Superior temporal gyrus (tissue), 1 donor: ENCODE results near the gene BAHCC1.

Experiments used
- DNase-seq: peaks from one replicate; pipeline ENCODE4 v3.0.0-alpha.2; 2016; ENCODE audit errors: extremely low spot score

BAHCC1 gene

DNA sequence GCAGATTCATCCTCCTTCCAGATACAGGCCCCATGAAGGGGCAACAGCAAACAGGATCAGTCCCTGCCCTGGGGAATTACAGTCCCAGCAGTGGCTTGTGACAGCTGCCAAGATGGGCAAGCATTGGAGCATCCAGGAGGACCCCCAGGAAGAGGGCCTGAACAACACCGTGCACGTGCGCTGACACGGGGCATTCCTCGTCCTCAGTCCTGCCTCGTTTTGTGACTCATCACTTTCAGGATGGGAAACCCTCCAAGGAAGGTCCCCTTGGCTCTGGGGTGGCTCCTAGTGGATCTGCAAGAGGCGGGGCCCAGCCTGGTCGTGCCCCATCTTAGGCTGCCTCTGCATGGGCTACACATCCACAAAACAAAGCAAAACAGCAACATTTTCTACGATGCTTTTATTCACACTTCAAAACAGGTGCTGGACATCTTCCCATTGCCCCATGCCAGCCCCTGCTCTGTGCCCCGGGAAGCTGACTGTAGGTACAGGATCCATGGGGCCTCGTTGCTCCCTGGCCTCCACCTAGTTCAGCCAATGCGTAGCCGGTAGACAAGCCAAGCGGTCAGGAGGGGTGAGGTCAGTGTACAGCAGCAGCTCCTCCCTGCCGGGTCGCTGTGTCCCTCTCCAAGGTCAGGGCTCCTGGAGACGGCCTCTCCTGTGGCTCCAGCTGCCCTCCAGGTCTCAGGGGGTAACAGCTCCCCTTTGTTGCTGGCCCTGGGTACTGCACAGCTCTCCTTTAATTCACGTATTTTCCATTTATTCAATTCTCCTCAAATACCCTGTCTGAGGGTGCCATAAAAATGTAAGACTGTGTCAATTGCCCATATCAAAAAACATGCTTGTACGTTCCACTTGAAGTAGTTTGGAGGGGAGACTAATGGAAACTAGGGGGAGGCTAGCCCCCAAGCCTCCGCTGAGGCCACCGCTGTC, 85.1 kb downstream of the BAHCC1 start:
- DNase-seq, result no peak

DNA sequence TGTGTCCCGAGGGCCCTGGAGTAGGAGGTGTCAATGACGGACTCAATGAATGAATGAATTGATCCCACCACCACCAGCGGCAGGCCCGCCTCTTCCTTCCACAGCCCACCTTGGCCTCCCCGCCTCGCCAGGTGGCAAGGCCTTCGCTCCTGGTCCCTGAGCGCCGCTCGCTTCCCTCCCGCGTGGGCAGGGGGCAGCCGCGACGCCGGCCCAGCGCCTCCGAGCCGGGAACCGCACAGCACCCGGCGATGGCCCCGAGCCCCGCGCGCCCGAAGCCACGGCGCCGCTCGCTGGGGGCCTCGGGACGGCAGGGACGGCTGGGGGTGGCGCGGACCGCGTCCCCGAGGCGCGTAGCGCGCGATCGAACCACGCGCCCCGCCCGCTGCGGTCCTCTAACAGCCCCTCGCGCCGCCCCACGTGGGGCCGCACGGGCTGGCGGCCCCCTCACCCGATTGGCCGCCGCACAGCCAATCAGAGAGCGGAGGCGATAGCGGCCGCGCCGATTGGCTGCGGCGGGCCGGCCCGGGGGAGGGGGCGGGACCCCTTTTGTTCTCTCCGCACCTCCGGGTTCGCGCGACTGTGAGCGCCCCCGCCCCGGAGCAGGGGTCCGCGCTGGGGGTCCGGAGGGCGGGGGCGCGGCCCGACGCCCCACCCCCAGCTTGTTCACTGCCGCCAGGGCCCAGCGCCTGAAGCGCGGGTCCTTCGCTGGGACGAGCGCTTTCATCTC, 86.0 kb downstream of the BAHCC1 start:
- DNase-seq, result peak; percentile 87

DNA sequence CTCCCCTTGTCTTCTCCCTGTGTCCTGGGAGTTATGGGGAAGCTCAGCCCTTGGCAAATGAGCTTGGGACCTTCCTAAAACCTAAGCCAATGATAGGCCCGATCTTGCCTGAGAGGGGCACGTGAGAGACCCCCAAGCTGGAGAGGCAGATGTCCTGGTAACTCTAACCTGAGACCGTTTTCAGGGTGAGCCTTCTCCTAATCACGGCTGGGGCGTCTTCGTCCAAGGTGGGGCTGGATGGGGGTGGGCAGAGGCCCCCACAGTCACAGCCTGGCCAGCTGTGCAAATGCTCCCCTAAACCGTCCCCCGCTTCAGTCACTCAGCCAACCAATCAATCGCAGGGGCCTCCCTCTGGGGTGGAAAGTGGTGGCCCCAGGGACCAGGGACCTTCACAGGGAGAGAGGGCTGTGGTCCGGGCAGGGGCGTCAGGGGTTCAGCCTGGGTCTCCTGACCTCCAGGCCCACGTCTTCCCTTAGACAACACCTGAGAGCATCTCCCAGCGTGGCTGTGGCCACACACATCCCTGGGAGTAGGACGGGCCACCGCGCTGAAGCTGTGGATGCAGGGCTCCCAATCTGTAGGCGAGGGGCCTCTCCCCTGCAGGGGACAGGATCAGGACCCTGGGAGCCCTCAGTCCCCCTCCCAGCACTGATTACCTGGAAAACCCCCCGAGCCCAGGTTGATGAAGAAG, 86.7 kb downstream of the BAHCC1 start:
- DNase-seq, result no peak

DNA sequence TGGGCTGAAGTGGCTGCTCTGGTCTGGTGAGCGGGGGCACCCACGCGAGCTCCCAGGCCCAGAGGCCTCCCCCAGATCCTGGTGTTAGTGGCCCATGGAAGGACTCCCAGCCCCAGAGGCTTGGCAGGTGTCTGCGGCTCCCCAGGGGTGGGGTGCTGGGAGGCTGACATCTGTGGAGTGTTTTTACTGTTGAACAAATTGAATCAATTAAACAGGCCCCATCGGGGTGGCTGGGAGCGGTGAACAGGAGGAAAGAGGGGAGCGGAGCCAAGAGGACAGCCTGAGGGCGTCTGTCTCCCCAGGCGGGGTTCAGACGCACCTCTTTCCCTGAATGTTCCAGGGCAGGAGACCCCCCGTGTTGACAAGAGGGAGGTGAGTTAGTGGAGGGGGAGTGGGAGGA, 87.4 kb downstream of the BAHCC1 start:
- DNase-seq, result no peak

DNA sequence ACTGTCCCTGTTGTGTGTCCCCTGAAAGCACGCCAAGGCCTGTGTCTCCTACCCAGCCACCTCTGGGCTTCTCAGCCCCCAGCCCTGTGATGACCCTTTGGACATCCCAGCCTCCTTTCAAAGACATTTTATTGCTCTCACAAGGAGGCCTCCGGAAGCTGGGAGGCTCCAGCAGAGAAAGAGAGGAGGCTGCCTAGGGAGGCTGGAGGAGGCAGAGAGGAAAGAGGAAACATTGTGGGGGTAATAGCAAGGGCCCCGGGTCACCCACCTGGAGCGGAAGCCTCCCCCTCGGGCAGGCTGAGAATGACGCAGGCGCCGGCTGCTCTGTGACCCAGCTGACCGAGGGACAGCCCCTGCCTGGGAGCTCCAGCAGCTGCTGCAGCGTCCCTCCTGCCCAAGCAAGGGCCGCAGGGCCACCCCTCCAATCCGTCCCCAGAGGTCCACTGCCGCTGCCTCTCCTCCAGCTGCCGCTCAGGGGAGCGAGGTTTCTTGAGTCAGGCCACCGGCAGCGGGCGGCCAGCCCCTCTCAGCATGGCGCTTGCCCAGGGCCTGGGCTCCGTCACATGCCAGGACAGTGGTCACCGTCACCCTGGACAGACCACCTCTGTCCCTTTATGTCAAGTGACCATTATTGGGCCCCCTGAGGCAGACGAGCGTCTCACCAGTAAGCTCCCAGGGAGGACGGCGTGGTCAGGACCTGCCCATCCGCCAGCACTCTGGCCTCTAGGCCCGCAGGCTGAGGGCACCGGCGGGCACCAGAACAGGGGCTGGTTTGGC, 88.0 kb downstream of the BAHCC1 start:
- no peak for DNase-seq

DNA sequence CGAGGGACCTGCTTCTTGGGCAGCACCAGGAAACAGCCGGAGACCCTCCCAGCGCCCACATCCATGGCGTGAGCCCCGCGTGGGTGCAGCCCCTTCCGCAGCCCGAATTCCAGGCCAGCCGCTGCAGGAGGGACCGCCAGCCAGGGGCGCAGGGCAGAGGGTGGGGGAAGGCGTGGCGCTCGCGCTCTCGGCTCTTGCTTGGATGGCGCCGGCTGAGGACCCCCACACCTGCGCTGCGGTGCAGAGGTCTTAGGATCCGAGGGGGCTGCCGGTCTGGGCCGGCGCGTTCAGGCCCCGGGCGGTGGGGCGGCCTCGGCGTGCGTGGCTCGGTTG, 88.6 kb downstream of the BAHCC1 start:
- DNase-seq, result no peak

DNA sequence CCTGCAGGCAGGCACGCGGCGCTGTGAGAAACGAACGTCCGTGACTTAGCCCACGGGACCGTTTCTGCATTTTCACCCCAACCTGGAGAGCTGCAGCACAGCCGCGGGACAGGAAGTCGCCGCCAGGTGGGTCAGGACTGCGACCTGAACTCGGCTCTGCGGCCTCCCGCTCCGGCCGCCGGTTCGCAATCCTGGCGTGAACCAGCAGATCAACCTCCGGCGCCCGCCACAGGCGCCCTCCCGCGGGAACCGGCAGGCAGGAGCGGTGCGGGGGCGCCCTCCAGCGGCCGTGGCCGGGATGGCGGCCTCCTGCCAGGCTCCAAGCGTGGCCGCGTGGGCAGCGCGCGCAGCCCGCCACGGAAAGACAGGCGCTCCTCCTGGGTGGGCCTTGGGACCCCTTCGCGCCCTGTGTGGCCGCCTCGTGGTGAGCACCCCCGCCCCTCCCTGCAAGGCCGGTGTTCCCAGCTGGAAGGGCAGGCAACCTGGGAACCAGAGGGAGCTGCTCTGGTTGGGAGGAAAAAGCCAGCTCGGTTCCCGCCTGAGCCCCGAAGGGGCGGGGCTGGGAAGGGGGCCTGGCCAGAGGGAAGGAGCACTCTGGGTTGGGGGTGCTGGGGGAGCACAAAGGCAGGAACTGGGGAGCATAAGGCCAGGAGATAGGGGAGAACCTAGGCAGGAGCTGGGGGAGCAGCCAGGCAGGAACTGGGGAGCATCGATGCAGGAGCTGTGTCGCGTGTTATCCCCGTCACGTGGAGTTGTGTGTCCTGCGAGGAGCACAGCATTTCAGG, 89.1 kb downstream of the BAHCC1 start:
- DNase-seq, result peak; percentile 86

DNA sequence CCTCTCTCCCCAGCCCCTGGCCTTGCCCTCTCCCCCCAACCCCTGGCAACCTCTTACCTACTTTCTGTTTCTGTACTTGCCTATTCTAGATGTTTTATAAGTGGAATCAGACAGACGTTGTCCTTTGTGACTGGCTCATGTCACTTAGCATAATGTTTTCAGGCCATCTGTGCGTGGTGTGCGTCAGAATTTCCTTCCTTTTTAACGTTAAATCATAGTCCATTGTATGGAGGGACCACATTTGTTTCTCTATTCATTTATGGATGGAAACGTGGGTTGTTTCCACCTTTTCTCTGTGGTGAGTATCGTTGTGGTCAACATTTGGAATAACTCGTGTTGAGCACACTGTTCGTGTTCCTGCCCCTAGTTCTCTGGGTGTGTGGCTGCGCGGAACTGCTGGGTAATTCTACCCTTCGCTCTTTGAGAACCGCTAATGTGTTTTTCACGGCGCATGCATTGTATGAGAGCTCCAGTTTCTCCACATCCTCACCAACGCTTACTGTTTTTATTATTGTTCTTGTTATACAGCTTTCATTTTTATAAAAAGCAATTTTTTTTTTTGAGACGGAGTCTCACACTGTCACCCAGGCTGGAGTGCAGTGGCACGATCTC, 91.0 kb downstream of the BAHCC1 start:
- DNase-seq, result no peak

DNA sequence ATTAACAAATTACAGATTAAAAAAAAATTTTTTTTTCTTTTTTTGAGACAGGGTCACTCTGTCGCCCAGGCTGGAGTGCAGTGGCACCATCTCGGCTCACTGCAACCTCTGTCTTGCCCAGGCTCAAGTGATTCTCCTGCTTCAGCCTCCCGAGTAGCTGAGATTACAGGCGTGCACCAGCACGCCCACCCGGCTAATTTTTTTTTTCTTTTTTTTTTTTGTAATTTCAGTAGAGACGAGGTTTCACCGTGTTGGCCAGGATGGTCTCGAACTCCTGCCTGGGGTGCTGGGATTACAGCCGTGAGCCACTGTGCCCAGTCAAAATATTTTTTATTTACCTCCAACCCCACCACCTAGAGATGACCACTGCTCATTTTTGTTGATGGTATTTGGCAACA, 91.8 kb downstream of the BAHCC1 start:
- DNase-seq, result no peak

DNA sequence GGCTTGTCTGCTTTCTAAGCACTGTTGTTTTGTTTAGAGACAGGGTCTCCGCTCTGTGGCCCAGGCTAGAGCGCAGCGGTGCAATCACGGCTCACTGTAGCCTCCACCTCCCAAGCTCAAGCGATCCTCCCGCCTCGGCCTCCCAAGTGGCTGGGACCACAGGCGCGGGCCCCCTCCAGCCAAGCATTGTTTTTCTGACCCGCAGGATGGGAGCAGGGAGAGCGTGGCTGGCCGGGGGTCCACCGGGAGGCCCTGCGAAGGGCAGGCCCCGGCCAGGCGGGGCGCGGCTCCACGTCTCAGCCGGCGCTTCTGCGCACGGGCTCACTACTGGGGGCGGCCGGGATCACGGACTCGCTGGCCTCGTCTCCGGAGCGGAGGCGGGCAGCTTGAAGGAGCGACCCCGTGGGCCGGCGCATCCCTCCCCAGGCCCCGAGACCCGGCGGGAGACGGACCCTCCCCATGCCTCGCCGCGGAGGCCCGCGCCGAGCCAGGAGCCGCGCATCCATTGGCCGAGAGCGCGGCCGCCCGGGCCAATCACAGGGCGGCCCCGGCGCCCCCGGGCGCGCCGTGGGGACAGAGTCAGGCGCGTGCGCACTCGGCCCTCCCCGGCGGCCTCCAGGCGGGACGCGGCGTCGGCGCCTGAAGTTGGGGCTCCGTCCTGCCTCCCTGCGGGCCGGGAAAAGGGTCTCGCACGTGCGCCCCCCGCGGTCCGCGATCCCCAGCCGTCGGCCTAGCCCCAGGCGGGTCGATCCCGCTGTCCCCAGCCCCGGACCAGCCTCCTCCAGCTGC, 92.4 kb downstream of the BAHCC1 start:
- peak; percentile 82 for DNase-seq

DNA sequence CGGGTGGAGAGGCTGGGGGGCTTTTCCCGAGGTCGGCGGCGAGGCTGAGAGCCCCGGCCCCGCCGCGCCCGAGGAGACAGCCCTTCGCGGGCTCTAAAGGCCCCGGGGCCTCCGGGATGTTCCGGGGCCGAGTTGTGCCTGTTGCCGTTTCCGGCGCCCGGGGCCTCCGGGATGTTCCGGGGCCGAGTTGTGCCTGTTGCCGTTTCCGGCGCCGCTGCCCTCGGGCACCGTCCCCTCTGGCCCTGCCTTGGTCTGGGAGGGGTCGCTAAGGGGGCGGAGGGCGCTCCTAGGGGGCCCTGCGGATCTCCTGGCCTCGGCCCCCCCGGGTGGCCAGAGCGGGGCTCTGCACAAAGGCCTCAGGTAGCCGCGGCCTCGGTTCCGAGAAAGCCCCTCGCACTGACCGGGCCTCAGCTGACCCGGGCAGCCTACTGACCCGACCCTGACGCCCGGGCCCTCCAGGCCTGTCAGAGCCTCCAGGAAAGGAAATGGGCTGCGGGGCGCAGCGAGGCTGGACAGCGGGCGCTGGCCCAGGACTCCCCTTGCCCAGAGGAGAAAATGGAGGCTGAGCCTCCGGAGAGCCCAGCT, 93.1 kb downstream of the BAHCC1 start:
- DNase-seq, result no peak

DNA sequence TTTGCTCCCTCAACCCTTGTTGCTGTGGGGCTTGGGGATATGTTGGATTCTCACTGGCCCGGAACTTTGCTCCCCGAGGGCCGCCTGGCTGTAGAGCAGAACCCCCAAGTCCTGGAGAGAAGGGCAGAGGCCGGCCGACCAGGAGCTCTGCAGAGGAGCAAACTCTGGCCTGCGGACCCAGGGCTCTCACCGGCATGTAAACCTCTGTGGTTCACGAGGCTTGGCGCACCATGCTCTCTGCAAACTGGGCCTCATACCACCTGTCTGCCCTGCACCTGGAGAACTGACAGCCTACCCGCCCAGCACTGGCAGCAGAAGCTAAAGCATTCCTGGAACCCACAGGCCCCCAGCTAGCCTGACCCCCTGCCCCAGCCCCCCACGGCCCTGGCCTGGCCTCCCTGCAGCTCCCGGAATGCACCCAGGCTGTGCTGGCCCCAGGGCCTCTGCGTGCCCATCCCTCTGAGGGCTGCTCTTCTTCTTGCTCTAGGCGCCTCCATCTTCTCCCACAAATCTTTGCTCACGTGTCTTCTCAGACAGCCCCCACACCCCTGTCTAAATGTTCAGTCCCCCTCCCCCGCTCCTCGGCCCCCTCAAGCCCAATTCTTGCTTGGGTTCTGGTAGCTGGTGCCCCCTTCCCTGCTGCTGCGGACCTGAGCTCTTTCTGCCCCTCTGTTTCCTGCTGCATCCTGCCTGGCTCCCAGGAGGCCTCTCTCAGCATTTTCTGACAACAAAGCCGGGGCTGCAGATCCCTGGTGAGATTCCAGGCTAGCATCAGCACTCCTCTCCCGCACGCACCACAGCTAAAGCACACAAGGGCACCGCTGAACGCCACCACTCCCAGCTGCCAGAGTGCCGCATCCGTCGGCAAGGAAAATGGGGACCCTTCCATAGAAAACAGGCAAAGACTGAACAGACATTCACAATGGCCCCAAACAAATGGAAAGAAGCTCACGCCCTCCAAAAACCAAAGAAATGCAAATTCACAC, 94.0 kb downstream of the BAHCC1 start:
- DNase-seq, result no peak

DNA sequence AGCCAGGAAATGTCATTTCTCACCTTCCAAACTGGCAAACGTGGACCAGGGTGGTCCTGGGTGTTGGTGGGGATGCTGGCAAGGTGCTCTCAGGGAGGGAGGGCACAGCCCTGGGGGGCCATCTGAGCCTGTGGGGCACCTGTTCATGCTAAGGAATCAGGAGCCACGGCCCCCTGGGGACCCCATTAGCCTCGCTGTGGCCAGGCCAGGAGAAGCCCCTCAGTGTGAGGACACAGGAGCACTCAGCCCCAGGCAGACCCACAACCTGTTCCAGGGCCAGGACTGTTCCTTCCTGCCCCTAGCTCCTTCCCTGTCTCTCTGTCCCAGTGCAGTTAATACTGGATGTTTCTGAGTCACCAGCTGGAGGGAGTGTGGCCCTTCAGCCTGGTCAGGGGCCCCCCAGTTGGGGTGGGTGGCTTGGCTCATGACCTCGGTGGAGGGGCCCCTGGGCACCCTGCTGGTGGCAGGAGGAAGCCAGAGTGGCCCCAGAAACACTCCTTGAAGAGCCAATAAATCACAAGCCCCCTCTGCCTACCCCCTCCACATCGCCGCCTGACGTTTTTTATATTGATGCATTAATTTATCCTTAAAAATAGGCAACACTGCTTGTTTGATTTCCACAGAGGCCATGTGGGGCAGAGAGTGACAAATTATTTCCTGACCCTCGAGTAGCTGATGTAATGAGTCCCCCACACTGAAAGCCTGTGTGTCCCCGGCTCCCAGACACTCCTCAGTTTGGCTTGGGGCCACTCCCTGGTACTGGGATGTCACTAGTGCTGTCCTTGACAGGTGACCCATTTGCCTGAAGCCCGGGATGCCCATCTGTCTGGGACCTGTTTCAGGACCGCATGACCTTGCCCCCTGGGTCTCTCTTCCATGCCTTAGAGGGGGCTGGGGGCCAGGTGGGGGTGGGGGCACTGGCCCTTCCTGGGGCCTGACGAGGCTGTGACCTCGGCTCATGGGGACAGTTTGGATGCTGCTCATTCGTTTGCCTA, 95.0 kb downstream of the BAHCC1 start:
- DNase-seq, result no peak

DNA sequence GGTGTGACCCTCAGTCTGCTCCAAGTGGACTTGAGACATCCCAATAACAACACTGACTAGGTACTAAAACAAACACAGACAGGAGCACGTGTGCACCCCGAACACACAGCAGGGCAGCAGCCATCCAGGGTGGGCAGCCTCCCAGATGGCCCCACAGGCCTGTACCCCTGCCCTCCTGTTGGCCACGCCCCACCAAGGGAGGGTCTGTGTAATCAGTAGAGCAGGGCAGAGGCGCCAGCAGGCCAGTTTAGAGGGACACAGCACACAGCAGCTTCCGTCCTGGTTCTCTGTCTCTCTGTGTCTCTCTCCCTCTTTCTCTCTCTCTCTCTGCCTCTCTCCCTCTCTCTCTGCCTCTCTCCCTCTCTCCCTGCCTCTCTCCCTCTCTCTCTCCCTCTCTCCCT, 95.9 kb downstream of the BAHCC1 start:
- no peak for DNase-seq

DNA sequence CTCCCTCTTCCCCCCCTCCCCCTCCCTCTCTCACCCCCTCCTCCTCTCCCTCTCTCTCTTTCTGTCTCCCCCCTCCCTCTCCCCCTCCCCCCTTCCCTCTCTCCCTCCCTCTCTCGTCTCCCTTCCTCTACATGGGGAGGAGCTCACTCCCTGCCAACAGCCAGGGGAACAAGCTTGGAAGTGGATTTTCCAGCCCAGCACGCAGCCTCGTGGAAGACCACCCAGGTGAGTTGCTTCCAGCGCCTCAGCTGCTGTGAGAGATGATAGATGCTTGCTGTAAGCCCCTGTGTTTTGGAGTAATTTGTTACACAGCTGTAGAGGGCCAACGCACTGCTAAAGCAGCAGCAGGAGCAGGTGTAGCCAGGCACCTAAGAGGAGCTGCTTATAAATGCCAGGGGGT, 96.5 kb downstream of the BAHCC1 start:
- no peak for DNase-seq

DNA sequence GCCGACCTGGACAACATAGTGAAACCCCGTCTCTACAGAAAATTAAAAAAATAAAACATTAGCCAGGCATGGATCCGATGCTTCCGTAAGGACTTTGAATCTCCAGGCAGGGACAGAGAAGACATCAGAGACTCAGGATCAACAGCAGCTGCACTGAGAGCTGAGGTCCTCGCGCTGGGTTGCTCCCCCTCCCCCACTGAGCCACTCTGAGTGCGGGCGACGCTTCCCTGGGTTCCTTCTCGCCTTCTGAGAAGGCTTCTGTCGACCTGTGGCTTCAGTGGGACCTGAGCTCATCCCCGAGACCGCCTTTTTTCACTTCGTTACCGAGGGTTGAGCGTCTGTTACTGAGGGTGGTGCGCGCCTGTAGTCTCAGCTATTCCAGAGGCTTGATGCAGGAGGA, 96.9 kb downstream of the BAHCC1 start:
- DNase-seq, result no peak

DNA sequence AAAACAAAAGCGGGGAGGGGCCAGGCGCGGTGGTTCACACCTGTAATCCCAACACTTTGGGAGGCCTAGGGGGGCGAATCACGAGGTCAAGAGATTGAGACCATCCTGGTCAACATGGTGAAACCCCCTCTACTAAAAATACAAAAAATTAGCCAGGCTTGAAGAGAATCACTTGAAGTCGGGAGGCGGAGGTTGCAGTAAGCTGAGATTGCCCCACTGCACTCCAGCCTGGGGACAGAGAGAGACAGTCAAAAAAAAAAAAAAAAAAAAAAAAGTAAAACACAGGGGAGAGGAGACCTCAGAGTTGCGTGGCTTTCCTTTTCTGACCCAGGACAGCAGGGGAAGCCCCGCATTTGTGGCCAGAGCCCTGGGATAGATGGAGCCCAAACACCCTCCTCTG, 97.4 kb downstream of the BAHCC1 start:
- no peak for DNase-seq
